ENCODE results near the gene PLK2.

GRCh38 chr5:58493141-58493540, 33.3 kb upstream of the PLK2 start:
- TF ChIP-seq EP300 (IDR thresholded peaks at IDR 0.05), result no peak
- TF ChIP-seq CTCF (IDR thresholded peaks at IDR 0.05), result no peak
- no peak for TF ChIP-seq POLR2AphosphoS5 (IDR thresholded peaks at IDR 0.05)
